ENCODE data around the gene GSDME.
A peak's percentile ranks its signal among the peaks of the same experiment; 100 is the strongest.

Gene GSDME

DNA sequence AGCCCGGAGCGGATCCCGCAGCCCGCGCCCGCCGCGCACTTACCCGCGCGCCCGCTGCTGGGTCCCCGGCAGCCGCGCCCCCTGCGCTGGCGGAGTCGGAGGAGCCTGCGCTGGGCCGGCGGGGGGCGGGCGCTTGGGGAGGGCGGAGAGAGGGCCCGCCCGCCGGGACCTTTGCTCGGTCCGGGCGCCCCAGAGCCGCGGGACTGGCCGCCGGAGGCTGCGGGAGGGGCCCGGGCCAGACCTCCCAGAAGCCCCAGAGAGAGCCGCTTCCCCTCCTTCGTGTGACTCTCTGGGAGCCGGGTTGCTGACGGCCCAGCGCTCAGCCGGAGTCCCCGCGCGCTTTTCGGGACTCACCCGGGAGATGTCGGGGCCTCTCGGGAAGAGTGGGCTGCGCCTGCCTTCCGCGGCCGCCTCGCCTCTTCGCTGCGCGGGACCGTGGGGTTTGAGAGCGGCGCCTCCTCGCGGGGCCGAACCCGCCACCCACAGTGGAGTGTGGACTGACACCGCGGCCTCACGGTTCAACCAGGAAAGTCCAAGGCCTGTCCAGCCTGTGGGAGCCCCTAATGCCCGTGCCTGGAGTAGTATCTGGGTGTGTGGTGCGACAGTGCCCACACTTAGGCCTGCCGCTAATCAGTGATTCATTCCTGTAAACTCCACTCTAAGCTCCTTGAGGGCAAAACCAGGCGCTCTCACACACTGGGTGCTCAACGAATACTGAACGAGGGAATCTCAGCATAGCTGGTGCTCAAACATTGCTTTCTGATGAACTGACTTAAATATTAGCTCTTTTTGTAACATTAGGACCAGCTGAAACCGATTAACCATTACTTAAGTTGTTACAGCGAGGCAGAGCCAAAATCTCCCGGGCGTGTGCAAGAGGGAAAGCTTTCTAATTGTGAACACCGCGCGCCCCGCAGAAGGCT is at the start of gene GSDME:
Gene GSDME, minus strand, starts transcription at position 112 of the 923 bp plus-strand sequence. CDS start 7,690 bp downstream, outside the sequence.
- TF ChIP-seq CTCF (IDR thresholded peaks at IDR 0.05), result no peak
- Mint-ChIP-seq H3K4me3 (peak within 1 kb of the TSS; percentile 90), H3K36me3 (ENCODE audit: low read depth) (no peaks in the 10 kb centered on the region)

DNA sequence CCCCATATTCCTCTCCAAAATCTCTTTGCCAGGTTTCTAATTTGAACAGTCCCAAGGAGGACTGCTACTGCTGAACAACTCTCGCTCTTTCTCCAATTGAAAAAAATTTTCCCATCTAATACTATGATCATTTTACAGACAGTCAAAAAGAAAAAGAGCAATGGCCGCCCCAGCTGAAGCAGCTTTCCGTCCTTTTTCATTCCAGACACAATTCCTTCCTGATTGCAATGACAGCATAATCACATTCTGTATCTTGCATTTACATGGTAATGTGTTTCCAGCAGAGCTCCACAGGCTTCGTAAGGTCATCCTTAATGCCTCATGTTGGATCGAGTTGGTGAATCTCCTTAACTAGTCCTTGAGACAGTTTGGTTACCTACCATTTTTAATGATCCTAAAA is 45.0 kb upstream of the GSDME start:
- H3K27me3 Mint-ChIP-seq (ENCODE audit: low read depth, poor library complexity), result no peaks in the 10 kb centered on the region
- no peak overlapping the region for H3K27ac Mint-ChIP-seq
- H3K9me3 Mint-ChIP-seq, result no peaks in the 10 kb centered on the region
- TF ChIP-seq CTCF (IDR thresholded peaks at IDR 0.05), result no peak
- H3K36me3 Mint-ChIP-seq (ENCODE audit: low read depth), result peaks cover 3% of the 10 kb centered on the region
- no peak overlapping the region for H3K4me3 Mint-ChIP-seq
- no peak for DNase-seq
- no peaks in the 10 kb centered on the region for H3K4me1 Mint-ChIP-seq

More for the DNA sequence above, at the start of gene GSDME:
- H3K9me3 Mint-ChIP-seq, result no peaks in the 10 kb centered on the region
- H3K27me3 Mint-ChIP-seq (ENCODE audit: low read depth, poor library complexity), result peaks cover 44% of the 10 kb centered on the region
- no peak for DNase-seq
- peak within 1 kb of the TSS; percentile 64 for H3K27ac Mint-ChIP-seq
- peaks cover 26% of the 10 kb centered on the region for H3K4me1 Mint-ChIP-seq

- Mint-ChIP-seq H3K4me1 (no peaks in the 10 kb centered on the region), H3K4me3 (no peak overlapping the region)
- TF ChIP-seq CTCF (IDR thresholded peaks at IDR 0.05), result no peak
These were observed 44.6 kb upstream of the GSDME start for GRCh38 chr7:24801883-24802282.

DNA sequence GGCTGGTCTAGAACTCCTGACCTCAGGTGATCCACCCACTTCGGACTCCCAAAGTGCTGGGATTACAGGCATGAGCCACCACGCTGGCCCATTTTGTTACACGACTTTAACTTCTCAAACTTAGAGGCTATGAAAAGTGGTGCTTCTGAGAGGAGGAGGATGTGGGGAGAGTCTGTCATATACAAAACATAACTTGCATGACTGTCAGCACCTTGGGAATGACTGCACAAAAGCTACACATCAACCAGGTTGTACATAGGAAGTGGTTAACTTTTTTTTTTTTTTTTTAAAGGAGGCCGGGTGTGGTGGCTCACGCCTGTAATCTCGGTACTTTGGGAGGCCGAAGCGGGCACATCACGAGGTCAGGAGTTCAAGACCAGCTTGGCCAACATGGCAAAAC is 43.4 kb upstream of the GSDME start:
- no peak overlapping the region for H3K4me3 Mint-ChIP-seq
- peaks cover 3% of the 10 kb centered on the region for H3K36me3 Mint-ChIP-seq (ENCODE audit: low read depth)
- no peak for TF ChIP-seq CTCF (IDR thresholded peaks at IDR 0.05)
- no peaks in the 10 kb centered on the region for H3K9me3 Mint-ChIP-seq
- H3K27me3 Mint-ChIP-seq (ENCODE audit: low read depth, poor library complexity), result peaks cover 2% of the 10 kb centered on the region
- no peak overlapping the region for H3K27ac Mint-ChIP-seq
- no peak for DNase-seq
- H3K4me1 Mint-ChIP-seq, result no peaks in the 10 kb centered on the region

More at GRCh38 chr7:24801883-24802282, 44.6 kb upstream of the GSDME start:
- no peaks in the 10 kb centered on the region for H3K9me3 Mint-ChIP-seq
- H3K27ac Mint-ChIP-seq, result no peak overlapping the region
- no peaks in the 10 kb centered on the region for H3K27me3 Mint-ChIP-seq (ENCODE audit: low read depth, poor library complexity)
- DNase-seq, result no peak
- H3K36me3 Mint-ChIP-seq (ENCODE audit: low read depth), result peaks cover 3% of the 10 kb centered on the region

- Mint-ChIP-seq H3K27me3 (ENCODE audit: low read depth, poor library complexity) (peaks cover 4% of the 10 kb centered on the region), H3K36me3 (ENCODE audit: low read depth) (peaks cover 3% of the 10 kb centered on the region), H3K4me1 (no peaks in the 10 kb centered on the region), H3K9me3 (no peaks in the 10 kb centered on the region), H3K4me3 (no peak overlapping the region), H3K27ac (no peak overlapping the region)
- no peak for TF ChIP-seq CTCF (IDR thresholded peaks at IDR 0.05)
- DNase-seq, result no peak
These were observed 42.8 kb upstream of the GSDME start for GRCh38 chr7:24800073-24800472.

- no peaks in the 10 kb centered on the region for H3K4me1 Mint-ChIP-seq
- no peaks in the 10 kb centered on the region for H3K9me3 Mint-ChIP-seq
- TF ChIP-seq CTCF (IDR thresholded peaks at IDR 0.05), result no peak
These were observed 42.2 kb upstream of the GSDME start for GRCh38 chr7:24799506-24799905.

More at GRCh38 chr7:24799506-24799905, 42.2 kb upstream of the GSDME start:
- Mint-ChIP-seq H3K4me3 (no peak overlapping the region), H3K27me3 (ENCODE audit: low read depth, poor library complexity) (peaks cover 4% of the 10 kb centered on the region), H3K27ac (no peak overlapping the region), H3K36me3 (ENCODE audit: low read depth) (peaks cover 3% of the 10 kb centered on the region)
- no peak for DNase-seq
